Omental fat pad (tissue), 4 donors: ENCODE measurements around the gene TRPV2. TPM values are rescaled to one million over a fixed set of nuclear protein-coding genes. Genes with fewer than 3 reads are reported as not detected.

Experiments used
- ATAC-seq: fragments of 150-250 bp; one replicate; pipeline ENCODE4 v1.9.1; 2016; ENCODE audit warnings: mild to moderate bottlenecking, moderate library complexity; ENCODE audit not compliant: low FRiP score
- DNase-seq: peaks from one replicate; pipeline ENCODE4 v3.0.0-alpha.2; 2019; ENCODE audit warnings: low spot score
- total RNA-seq, 4 donors: library from RNA; depleted of rRNA; stranded (reverse); fragments of >200 nt; gene quantifications; one replicate each; pipeline ENCODE4 v1.1.0, GENCODE V29; 2016
- TF ChIP-seq, protein P1 (sequence below), 3 donors: fragments of 450-650 bp; IDR thresholded peaks; one replicate each; pipeline ENCODE4 v1.5.1; 2016 to 2017; ENCODE audit warnings: antibody characterized with exemption in 3 of 3, mild to moderate bottlenecking in 3 of 3, moderate library complexity in 2 of 3

The TRPV2 gene
- total RNA-seq, 4 donors from 2014 or later: 12.1 to 47.6 (median 28.9) TPM

GRCh38 chr17:16453493-16453851 is 38.1 kb downstream of the TRPV2 start:
- ATAC-seq: no peak
- DNase-seq: no peak
- TF ChIP-seq, protein P1, sequence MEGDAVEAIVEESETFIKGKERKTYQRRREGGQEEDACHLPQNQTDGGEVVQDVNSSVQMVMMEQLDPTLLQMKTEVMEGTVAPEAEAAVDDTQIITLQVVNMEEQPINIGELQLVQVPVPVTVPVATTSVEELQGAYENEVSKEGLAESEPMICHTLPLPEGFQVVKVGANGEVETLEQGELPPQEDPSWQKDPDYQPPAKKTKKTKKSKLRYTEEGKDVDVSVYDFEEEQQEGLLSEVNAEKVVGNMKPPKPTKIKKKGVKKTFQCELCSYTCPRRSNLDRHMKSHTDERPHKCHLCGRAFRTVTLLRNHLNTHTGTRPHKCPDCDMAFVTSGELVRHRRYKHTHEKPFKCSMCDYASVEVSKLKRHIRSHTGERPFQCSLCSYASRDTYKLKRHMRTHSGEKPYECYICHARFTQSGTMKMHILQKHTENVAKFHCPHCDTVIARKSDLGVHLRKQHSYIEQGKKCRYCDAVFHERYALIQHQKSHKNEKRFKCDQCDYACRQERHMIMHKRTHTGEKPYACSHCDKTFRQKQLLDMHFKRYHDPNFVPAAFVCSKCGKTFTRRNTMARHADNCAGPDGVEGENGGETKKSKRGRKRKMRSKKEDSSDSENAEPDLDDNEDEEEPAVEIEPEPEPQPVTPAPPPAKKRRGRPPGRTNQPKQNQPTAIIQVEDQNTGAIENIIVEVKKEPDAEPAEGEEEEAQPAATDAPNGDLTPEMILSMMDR (IDR thresholded peaks at IDR 0.05): no peak

GRCh38 chr17:16455997-16456741 is 40.8 kb downstream of the TRPV2 start:
- TF ChIP-seq, protein P1 (IDR thresholded peaks at IDR 0.05): no peak
- no peak for ATAC-seq

DNA sequence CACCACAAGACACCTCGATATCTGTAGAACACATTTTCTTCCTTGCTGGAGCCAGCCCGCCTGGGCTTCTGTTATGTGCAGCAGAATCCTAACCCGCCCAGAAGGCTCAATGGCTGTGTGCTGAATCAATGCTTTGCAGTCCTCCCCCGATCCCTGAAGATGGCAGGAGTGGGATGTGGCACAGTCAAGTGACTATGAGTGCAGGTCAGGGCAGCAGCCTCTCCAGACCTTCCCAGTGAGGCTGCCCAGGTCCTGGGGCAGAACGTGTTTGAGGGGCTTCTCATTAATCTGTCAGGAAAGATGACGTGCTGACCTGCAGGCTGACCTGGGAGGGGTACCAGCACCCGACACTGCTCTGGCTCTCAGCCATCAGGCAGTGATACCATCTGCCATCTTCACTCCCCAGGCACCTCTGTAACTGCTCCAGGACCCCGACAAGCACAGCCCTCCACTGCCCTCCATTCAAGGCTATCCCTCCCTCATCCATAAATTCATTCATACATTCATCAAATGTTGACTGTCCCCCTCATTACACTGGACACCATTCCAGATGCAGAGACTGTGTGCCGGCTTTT is 41.5 kb downstream of the TRPV2 start:
- TF ChIP-seq, protein P1 (IDR thresholded peaks at IDR 0.05): no peak
- DNase-seq: no peak
- ATAC-seq: no peak

More at GRCh38 chr17:16455997-16456741, 40.8 kb downstream of the TRPV2 start:
- DNase-seq: no peak

DNA sequence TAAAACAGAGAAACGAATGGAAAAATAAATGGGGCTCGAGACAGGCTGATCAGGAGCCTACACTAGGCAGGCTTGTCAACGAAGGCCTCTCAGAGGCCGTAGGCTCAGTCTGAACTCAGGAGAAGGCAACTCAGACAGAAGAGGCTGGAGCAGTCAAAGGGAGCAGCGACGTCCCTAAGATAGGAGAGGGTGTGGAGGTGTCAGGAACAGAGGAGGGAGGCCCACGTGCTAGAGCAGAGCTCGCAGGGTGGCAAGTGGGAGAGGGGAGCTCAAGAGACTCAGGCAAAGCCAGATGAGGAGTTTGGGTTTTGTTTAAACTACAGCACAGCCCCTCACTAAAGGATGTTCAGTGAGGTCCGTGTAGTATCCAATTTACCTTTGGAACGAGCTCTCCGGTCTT is 43.9 kb downstream of the TRPV2 start:
- TF ChIP-seq, protein P1 (IDR thresholded peaks at IDR 0.05): no peak
- DNase-seq (no peak), ATAC-seq (no peak)

DNA sequence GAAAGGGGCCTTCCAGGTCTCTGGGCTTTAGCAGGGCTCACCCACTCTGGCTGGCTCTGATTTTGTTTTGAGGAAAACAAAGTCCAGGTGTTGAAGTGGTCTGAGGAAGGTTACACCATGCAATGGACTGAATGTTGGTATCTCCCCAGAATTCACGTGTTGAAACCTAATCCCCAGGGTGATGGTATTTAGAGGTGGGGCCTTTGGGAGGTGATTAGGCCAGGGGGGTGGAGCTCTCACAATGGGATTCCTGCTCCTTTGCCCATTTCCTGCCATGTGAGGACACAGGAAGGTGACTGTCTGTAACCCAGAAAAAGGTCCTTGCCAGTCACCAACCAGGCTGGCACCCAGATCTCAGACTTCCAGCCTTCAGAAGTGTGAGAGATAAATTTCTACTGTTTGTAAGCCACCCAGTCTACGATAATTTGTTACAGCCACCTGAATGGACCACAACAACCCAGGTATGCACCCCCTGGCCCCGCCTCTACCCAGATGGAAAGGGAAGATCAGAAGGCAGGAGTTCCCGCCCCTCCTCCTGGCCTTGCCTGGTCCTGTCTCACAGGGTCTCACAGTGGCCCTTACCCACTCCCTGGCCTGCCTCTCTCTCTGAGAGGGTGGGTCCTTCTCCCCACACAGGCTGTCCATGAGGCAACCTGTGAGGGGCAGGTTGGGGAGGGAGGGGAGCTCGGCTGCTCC is 44.6 kb downstream of the TRPV2 start:
- ATAC-seq: peak; percentile 5
- TF ChIP-seq, protein P1 (IDR thresholded peaks at IDR 0.05): no peak
- no peak for DNase-seq

GRCh38 chr17:16460796-16461605 is 45.6 kb downstream of the TRPV2 start:
- TF ChIP-seq, protein P1 (IDR thresholded peaks at IDR 0.05): no peak
- DNase-seq (no peak), ATAC-seq (no peak)
